HUES48 (cell line): Measurements from ENCODE around the gene RABEPK.
"Not testable (repeated sequence)": the region's sequence is repeated elsewhere in the genome, so short reads cannot be mapped to it uniquely, and the experiment has no call there.

Source experiments
- H3K27ac ChIP-seq: one replicate; pipeline ENCODE4 v1.7.0; 2013; ENCODE audit warnings: low read depth, low read length, inconsistent platforms
- H3K27me3 ChIP-seq: 2 replicates; pipeline ENCODE4 v1.6.1; 2013; ENCODE audit warnings: mild to moderate bottlenecking, low read length; ENCODE audit not compliant: control insufficient read depth, insufficient read depth
- H3K36me3 ChIP-seq: 2 replicates; pipeline ENCODE4 v1.6.1; 2013; ENCODE audit warnings: low read length; ENCODE audit not compliant: control insufficient read depth, insufficient read depth
- H3K4me1 ChIP-seq: 2 replicates; pipeline ENCODE4 v1.6.1; 2013; ENCODE audit warnings: mild to moderate bottlenecking, low read length; ENCODE audit not compliant: control insufficient read depth, insufficient read depth
- H3K4me3 ChIP-seq: 2 replicates; pipeline ENCODE4 v1.5.1; 2013; ENCODE audit warnings: mild to moderate bottlenecking, low read depth, low read length
- H3K9ac ChIP-seq: 2 replicates; pipeline ENCODE4 v1.6.1; 2013; ENCODE audit warnings: mild to moderate bottlenecking, low read depth, low read length, moderate library complexity
- H3K9me3 ChIP-seq: 2 replicates; pipeline ENCODE4 v1.6.1; 2013; ENCODE audit warnings: low read length; ENCODE audit not compliant: control insufficient read depth, insufficient read depth

Gene RABEPK

GRCh38 chr9:125195591-125195990 is 4.8 kb upstream of the RABEPK start:
- not testable (repeated sequence) for H3K4me1 ChIP-seq

GRCh38 chr9:125202846-125203618 is 2.7 kb downstream of the RABEPK start:
- H3K4me3 ChIP-seq = no peak overlapping the region
- no peak overlapping the region for H3K27ac ChIP-seq
- H3K4me1 ChIP-seq = peaks cover 7% of the 10 kb centered on the region
- H3K27me3 ChIP-seq = no peaks in the 10 kb centered on the region
- H3K36me3 ChIP-seq = peaks cover 35% of the 10 kb centered on the region
- no peaks in the 10 kb centered on the region for H3K9me3 ChIP-seq
- H3K9ac ChIP-seq = no peak overlapping the region

More at GRCh38 chr9:125195591-125195990, 4.8 kb upstream of the RABEPK start:
- H3K27ac ChIP-seq, H3K9ac ChIP-seq, H3K36me3 ChIP-seq, H3K4me3 ChIP-seq, H3K9me3 ChIP-seq, H3K27me3 ChIP-seq: not testable (repeated sequence)

GRCh38 chr9:125204477-125204876 is 4.1 kb downstream of the RABEPK start:
- Histone ChIP-seq H3K4me3 (no peak overlapping the region), H3K4me1 (peaks cover 7% of the 10 kb centered on the region), H3K27me3 (no peaks in the 10 kb centered on the region), H3K9me3 (no peaks in the 10 kb centered on the region), H3K27ac (no peak overlapping the region), H3K36me3 (peaks cover 42% of the 10 kb centered on the region), H3K9ac (no peak overlapping the region)

- Histone ChIP-seq H3K27ac (no peak overlapping the region), H3K36me3 (peaks cover 36% of the 10 kb centered on the region), H3K4me1 (no peaks in the 10 kb centered on the region), H3K9me3 (no peaks in the 10 kb centered on the region), H3K4me3 (no peak overlapping the region), H3K27me3 (no peaks in the 10 kb centered on the region), H3K9ac (no peak overlapping the region)
Observed at GRCh38 chr9:125214186-125214585, 13.8 kb downstream of the RABEPK start.

GRCh38 chr9:125218621-125219020 is 18.3 kb downstream of the RABEPK start:
- Histone ChIP-seq H3K27me3 (no peaks in the 10 kb centered on the region), H3K4me1 (no peaks in the 10 kb centered on the region), H3K9ac (no peak overlapping the region), H3K4me3 (no peak overlapping the region), H3K9me3 (no peaks in the 10 kb centered on the region), H3K36me3 (peaks cover 36% of the 10 kb centered on the region), H3K27ac (no peak overlapping the region)

- H3K27ac ChIP-seq, H3K27me3 ChIP-seq, H3K4me1 ChIP-seq, H3K9ac ChIP-seq, H3K4me3 ChIP-seq, H3K9me3 ChIP-seq: not testable (repeated sequence)
- peaks cover 31% of the 10 kb centered on the region for H3K36me3 ChIP-seq
Observed at GRCh38 chr9:125224858-125225257, 24.5 kb downstream of the RABEPK start.

- no peak overlapping the region for H3K9ac ChIP-seq
- no peaks in the 10 kb centered on the region for H3K4me1 ChIP-seq
- H3K27ac ChIP-seq = no peak overlapping the region
- peaks cover 24% of the 10 kb centered on the region for H3K36me3 ChIP-seq
- no peak overlapping the region for H3K4me3 ChIP-seq
- H3K27me3 ChIP-seq = no peaks in the 10 kb centered on the region
- H3K9me3 ChIP-seq = no peaks in the 10 kb centered on the region
Observed at GRCh38 chr9:125227761-125228160, 27.4 kb downstream of the RABEPK start.

- H3K4me1 ChIP-seq = no peaks in the 10 kb centered on the region
- H3K36me3 ChIP-seq = peaks cover 67% of the 10 kb centered on the region
- H3K4me3 ChIP-seq = no peak overlapping the region
- no peak overlapping the region for H3K27ac ChIP-seq
- H3K9me3 ChIP-seq = no peaks in the 10 kb centered on the region
- no peak overlapping the region for H3K9ac ChIP-seq
- no peaks in the 10 kb centered on the region for H3K27me3 ChIP-seq
Observed at GRCh38 chr9:125233678-125234077, 33.3 kb downstream of the RABEPK start.

GRCh38 chr9:125234099-125234498 is 33.8 kb downstream of the RABEPK start:
- not testable (repeated sequence) for H3K4me1 ChIP-seq, H3K9ac ChIP-seq, H3K27ac ChIP-seq, H3K9me3 ChIP-seq, H3K27me3 ChIP-seq, H3K4me3 ChIP-seq
- H3K36me3 ChIP-seq = peaks cover 72% of the 10 kb centered on the region

GRCh38 chr9:125235804-125236519 is 35.6 kb downstream of the RABEPK start:
- H3K27ac ChIP-seq = no peak overlapping the region
- H3K27me3 ChIP-seq = no peaks in the 10 kb centered on the region
- no peak overlapping the region for H3K9ac ChIP-seq
- peaks cover 4% of the 10 kb centered on the region; the same call in 1 of the 2 replicates for H3K4me1 ChIP-seq
- H3K9me3 ChIP-seq = no peaks in the 10 kb centered on the region
- H3K4me3 ChIP-seq = no peak overlapping the region
- peaks cover 74% of the 10 kb centered on the region for H3K36me3 ChIP-seq

GRCh38 chr9:125236520-125237159 is 36.3 kb downstream of the RABEPK start:
- not testable (repeated sequence) for H3K27ac ChIP-seq, H3K27me3 ChIP-seq, H3K4me3 ChIP-seq, H3K4me1 ChIP-seq, H3K9me3 ChIP-seq, H3K9ac ChIP-seq
- H3K36me3 ChIP-seq = peaks cover 74% of the 10 kb centered on the region
